Activated CD4-positive, alpha-beta T cell treated with anti-CD3 and anti-CD28 coated beads, Interleukin-10, Interleukin-2, amounts not matched to agents 100 ng/mL and 50 ng/mL, durations not matched to agents 16 hours and 8 hours (primary cell): ENCODE data around the gene MAP3K7CL.

ENCODE experiments used
- DNase-seq: peaks from one replicate; pipeline ENCODE4 v3.0.0-alpha.2; 2020

The MAP3K7CL gene

DNA sequence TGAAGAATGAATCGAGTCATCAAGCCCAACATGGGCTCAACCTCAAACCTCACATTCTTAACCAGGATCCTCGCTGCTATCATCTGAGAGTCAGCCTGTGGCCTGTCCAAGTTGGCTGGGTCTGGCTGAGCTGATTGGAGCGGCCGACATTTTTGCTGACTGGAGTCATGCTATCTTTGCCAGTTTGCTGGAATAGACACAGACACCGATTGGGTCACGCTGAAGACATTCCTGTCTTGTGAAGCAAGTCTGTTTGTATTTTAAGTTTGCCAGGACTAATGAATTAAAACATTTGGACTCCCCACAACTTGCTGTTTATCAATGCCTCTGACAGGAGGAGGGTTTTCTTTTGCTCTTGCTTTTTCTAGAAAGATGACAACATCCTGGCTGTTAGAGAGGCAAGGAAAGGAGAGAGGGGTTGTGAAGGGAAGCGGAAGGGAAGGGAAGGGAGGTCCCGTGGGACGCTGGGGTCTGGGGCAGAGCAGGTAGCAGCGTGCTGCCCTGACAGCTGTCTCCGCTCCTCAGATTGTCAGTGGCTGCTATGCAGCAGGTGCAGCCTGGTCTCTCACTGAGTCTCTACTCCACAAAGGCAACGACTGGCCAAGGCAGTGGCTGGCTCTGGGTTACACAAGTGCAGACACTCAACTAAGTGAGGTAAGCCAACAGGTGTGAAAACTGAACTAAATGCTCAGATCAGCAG lies at the start of gene MAP3K7CL:
TSS of gene MAP3K7CL (plus strand) at position 375 of the 700 bp plus-strand sequence. CDS start 2,701 bp downstream, outside the sequence.
- peak; percentile 22 for DNase-seq

DNA sequence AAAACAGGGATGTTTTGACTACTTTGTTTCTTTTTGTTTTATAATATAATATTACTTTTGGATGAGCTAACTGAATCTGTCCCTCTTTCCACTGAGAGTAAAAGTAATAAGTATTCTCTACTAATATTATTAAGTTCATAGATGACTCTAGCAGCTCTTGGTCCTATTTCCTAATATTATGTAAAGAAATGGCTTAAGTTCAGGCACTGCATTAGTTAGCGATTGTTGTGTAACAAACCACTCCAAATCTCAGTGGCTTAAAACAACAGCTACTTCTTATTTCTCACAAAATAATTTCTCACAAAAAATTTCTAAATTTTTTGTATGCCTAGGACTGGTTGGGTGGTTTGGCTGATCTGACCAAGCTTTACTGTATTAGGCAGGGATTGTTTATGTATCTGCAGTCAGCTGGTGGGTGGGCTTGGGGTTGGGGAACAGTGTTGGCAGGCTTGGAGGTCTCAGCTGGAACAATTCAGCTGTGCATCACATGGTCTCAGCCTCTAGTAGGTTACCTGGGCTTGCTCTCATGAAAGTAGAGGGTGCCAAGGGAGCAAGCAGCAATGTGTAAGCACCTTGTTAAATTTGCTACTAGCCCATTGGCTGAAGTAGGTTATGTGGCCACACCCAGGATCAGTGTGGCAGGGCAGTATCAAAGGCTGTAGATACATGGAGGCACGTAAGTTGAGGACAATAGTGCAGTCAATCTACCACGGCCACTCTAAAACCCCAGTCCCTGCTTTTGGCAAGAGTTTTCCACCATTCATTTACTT lies 48.2 kb upstream of the MAP3K7CL start:
- no peak for DNase-seq

DNA sequence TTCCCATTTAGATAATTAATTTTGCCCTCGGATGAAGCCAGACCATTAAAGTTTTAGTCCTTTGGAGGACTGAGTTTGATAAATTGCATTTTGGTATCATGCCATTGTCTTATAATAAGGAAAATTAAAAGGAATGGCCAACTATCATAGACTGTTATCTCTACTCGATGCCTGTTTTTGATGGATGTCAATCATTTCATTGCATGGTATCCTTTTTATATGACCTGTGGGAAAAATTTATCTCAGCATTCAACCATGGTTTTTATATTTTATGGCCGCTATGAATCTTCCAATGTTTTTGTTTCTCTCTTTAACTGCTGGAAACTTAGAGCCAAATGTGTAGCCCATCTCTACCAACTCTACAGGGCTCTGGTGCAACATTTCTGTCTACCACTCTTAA lies 47.1 kb upstream of the MAP3K7CL start:
- no peak for DNase-seq

DNA sequence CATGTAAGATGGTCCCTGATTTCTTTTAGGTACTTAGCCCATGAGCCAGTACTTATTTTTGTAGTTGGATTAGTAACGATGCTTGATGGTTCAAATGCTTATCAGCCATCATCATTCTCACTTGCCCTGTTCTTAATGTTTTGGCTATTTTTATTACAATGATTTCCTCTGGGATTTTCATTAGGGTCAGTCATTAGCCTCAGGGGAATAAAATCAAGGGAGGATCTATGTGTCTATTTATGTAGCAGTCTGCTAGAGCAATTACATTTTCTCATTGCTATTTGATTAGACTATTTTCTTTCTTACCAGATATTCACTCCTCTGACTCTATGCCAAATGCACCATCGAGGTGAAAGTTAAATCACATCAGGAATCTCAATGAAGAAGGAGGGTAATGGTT lies 46.1 kb upstream of the MAP3K7CL start:
- DNase-seq: no peak

DNA sequence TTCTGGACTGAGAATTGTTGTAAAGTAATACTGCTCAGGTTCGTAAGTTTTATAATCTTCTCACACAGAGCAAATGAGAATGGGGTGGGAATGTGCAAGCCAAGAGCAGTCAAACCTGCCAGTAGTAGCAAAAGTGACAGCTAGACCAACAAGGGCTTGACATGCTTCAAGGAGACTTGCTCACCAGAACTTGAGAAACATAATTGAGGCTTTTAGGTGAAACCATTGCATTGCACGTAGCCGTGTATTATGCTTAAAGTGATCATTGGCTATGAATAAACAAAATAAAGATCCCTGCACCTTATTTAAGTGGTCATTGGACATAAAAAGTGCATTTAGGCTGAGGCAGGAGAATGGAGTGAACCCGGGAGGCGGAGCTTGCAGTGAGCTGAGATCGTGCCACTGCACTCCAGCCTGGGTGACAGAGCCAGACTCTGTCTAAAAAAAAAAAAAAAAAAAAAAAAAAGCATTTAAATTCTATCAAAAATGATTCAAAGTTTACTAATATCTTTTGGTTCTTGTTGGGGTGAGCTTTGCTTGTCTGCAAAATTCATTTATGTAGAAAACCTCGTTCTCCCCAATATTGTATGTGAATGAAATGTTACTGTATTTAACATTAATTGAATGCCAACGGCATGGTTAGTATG lies 45.2 kb upstream of the MAP3K7CL start:
- DNase-seq: no peak

GRCh38 chr21:29091033-29091432 lies 39.4 kb upstream of the MAP3K7CL start:
- DNase-seq: peak; percentile 62

DNA sequence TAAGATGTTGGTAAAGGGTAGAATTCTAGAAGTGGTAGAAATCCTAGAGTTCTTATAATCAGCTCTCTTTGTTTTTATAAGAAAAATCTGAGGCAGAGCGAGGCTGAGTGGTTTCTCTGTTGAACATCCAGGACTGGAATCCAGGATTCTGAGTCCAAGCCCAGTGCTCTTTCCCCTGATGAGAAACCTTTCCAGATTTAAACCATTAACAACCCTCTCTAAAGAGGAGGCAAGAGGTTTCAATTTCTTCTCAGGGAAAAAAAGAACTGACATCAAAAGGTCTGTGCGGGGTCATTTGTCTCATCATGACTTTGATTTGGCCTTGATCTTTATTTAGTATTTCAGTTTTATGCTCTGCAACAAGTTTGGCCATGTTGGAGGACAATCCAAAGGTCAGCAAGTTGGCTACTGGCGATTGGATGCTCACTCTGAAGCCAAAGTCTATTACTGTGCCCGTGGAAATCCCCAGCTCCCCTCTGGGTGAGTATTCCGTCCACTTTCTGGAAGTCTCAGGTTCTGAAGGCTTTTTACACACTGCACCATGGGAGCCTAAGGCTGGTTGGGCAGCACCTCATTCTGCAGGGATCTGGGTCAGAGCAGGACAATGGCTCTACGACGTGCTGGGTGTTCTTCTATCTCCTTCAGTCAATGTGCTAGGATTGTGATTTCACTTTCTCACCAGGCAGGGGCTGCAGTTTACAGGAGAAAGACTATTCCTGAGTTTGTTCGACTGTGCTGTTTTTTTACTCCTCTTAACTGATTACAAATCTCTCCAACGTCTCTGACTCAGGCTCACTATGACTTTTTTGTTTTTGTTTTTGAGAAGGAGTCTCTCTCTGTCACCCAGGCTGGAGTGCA lies 38.1 kb upstream of the MAP3K7CL start:
- peak; percentile 44 for DNase-seq

GRCh38 chr21:29096218-29097015 lies 34.0 kb upstream of the MAP3K7CL start:
- no peak for DNase-seq

DNA sequence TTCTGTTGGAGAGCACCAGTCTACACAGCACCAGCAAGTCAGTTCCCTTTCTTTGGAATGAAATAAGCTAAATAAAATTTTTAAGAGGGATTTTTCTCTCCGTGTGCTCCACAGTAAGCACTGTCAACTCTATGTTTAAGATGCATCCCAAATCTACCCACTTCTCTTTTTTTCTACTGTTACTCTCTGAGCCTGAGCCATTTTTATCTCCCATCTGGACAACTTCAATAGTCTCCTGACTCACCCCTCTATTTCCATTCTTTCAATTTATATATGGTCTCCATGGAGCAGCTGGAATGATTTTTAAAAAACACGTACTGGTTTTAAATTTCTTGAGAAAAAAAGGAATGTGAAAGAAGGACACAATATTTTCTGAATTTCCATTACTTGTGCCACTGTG lies 32.3 kb upstream of the MAP3K7CL start:
- DNase-seq: no peak

DNA sequence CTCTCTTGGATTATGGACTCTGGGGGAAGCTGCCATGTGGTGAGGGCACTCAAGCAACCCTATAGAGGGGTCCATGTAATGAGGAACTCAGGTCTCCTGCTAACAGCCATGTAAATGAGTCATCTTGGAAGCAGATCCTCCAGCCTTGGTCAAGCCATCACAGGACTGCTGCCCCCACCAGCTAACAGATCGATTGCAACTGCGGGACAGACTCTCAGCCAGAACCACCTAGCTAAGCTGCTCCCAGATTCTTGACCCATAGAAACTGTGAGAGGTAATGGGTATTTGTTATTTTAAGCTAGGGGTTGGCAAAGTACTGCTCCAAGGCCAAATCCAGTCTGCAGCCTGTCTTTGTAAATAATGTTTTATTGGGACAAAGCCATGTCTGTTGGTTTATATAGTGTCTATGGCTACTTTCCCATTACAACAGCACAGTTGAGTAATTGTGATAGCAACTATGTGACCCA lies 27.6 kb upstream of the MAP3K7CL start:
- DNase-seq: no peak

GRCh38 chr21:29104239-29104708 lies 26.2 kb upstream of the MAP3K7CL start:
- DNase-seq: peak; percentile 36

GRCh38 chr21:29105218-29105617 lies 25.2 kb upstream of the MAP3K7CL start:
- no peak for DNase-seq

- no peak for DNase-seq
Measured at GRCh38 chr21:29114765-29115500, 15.5 kb upstream of the MAP3K7CL start.

DNA sequence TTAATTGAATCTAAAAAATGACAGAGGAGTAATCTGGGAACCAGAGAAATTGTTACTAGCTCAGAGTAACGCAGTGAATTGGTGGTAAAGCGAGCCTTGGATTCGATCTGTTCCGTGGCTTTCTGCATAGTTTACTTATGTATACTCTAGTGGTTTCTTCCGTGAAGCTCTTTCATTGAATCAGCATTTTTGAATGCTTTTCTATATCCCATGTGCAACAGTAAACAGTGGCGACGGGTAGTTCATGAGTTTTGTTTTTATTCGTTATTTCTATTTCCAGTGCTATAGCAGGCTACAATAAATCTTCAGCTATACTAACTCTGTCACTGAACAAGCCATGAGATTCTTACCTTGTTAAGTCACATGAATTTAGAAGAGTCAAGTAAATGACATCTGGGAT lies 14.5 kb upstream of the MAP3K7CL start:
- DNase-seq: no peak

GRCh38 chr21:29117372-29117955 lies 13.0 kb upstream of the MAP3K7CL start:
- DNase-seq: no peak

- no peak for DNase-seq
Measured at GRCh38 chr21:29121759-29122158, 8.7 kb upstream of the MAP3K7CL start.

GRCh38 chr21:29124645-29125044 lies 5.8 kb upstream of the MAP3K7CL start:
- DNase-seq: no peak

DNA sequence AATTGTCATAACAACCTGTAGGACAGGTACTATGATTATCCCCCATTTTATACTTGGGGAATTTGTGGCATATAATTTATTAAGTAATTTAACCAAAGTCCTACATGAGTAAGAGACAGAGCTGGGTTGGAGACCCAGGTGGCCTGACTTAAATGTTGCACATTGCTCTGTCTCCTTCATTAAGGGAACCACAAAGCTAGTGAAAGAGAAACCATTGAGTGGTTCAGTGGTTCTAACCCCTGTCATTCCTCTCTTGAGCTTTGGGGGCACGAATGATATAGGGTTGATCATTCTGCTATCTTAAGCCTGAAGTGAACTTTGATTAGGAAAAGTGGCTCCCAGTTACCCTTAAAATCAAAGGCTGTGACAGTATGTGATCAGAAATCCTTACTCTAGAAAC lies 5.3 kb upstream of the MAP3K7CL start:
- DNase-seq: peak; percentile 25

GRCh38 chr21:29125979-29126378 lies 4.5 kb upstream of the MAP3K7CL start:
- no peak for DNase-seq

- DNase-seq: no peak
Measured at GRCh38 chr21:29133241-29133640, 2.8 kb downstream of the MAP3K7CL start.

DNA sequence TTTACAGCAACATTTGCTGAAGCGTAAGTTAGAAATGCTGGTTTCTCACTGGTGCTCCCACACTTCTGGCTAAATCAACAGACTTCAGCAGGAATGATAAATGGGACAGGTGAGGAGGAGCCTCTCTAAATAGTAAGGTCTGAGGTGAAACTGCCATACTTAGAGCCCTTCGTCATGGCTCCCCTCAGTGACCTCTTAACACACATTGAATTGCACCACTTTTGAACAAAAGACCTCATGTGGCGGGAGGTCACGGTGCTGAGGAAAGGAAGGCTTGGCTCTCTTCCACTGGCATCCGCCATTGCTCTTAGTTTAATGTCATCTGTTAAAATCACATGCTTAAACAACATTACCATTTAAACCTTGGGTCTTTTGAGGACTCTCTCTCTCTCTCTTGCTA lies 3.4 kb downstream of the MAP3K7CL start:
- DNase-seq: no peak
